PC-3 (cell line): ENCODE results near the gene GBX2.

Source experiments
- EZH2 ChIP-seq: fragments of 300-600 bp; sonication (generic); IDR thresholded peaks from one replicate; pipeline ENCODE4 v1.6.1; 2017; ENCODE audit warnings: antibody characterized with exemption, mild to moderate bottlenecking, low read length; ENCODE audit not compliant: unreplicated experiment
- TF ChIP-seq, protein P1 (sequence below): fragments of 300-600 bp; sonication (generic); conservative IDR thresholded peaks from 2 replicates; pipeline ENCODE4 v1.5.1; 2017; ENCODE audit warnings: antibody characterized with exemption, low read depth, mild to moderate bottlenecking, low read length

DNA sequence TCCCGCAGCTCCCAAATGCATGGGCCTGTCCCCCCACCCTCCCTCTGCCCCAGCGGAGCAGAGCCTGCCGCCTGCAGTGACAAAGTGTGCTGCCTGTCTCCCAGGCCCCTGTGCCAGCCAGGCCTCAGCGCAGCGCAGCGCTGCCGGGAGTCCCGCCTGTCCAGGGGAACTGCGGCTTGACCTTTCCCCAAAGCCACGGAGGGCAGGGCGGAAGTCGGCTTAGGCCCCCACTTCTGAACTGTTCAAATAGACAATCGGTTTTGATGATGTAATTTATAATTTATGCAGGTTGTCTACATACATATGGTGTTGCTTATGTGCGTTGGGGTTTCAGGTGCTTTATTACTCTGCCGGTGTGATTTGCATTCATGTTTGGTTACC lies 7.1 kb downstream of the GBX2 start:
- TF ChIP-seq EZH2, result no peak
- TF ChIP-seq, protein P1, sequence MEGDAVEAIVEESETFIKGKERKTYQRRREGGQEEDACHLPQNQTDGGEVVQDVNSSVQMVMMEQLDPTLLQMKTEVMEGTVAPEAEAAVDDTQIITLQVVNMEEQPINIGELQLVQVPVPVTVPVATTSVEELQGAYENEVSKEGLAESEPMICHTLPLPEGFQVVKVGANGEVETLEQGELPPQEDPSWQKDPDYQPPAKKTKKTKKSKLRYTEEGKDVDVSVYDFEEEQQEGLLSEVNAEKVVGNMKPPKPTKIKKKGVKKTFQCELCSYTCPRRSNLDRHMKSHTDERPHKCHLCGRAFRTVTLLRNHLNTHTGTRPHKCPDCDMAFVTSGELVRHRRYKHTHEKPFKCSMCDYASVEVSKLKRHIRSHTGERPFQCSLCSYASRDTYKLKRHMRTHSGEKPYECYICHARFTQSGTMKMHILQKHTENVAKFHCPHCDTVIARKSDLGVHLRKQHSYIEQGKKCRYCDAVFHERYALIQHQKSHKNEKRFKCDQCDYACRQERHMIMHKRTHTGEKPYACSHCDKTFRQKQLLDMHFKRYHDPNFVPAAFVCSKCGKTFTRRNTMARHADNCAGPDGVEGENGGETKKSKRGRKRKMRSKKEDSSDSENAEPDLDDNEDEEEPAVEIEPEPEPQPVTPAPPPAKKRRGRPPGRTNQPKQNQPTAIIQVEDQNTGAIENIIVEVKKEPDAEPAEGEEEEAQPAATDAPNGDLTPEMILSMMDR, result no peak
